ENCODE data around the gene SFRP5. TPM values are rescaled to one million over a fixed set of nuclear protein-coding genes. Genes with fewer than 3 reads are reported as not detected.

The SFRP5 gene
- total RNA-seq, 8 experiments from 2014 or later: 0.17 to 0.98 (median 0.60) TPM; not detected in 1

GRCh38 chr10:97721871-97722780 is 49.7 kb downstream of the SFRP5 start:
- Histone ChIP-seq H3K4me1 (replicated peaks in 1 of 2) (peaks cover 11 to 12% of the 10 kb centered on the region in 2 donors), H3K27ac (no peak overlapping the region), H3K4me3 (no peak overlapping the region)
- in situ Hi-C loops (cut with MboI; ENCODE audit: low pct_unique_long_range_greater_than_20kb in 2 of 9, low sequenced_read_pairs in 9 of 9, unreplicated experiment in 9 of 9): no loop called here
- peak in 2 of 8 experiments; percentile 31 to 52 for ATAC-seq (replicated peaks in 6 of 8)
- 67 to 100% (median 77%) methylated on average over 3 to 12 of the region's 12 CpGs; no CpG with 5 or more reads in 3 of the 10 experiments for WGBS, 10 experiments

DNA sequence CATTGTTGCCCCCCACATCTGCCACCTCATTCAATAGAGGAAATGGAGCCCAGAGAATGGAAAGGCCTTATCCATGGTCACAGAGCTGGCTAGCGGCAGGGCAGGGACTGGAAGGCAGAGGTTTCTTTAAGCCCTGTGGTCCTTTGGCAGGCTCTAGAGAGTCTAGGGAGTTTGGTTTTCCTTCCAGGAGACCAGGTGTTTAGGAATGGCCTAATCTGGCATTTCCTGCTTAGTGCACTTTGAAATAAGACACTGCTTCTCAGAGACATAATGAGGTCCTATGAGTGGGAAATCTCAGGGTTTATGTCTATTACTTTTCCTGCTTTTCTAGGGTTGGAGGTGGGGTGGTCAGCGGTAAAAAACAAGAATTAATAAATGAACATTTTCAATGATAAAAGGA is 52.2 kb downstream of the SFRP5 start:
- in situ Hi-C loops (cut with MboI; ENCODE audit: low pct_unique_long_range_greater_than_20kb in 2 of 9, low sequenced_read_pairs in 9 of 9, unreplicated experiment in 9 of 9): no loop called here
- 38 to 100% (median 94%) methylated on average over 1 to 2 of the region's 2 CpGs; no CpG with 5 or more reads in 1 of the 10 experiments for WGBS, 10 experiments
- Histone ChIP-seq H3K27ac (no peak overlapping the region), H3K4me1 (replicated peaks in 1 of 2) (peaks cover 11 to 18% of the 10 kb centered on the region in 2 donors), H3K4me3 (no peak overlapping the region)
- ATAC-seq (replicated peaks in 6 of 8): no peak

DNA sequence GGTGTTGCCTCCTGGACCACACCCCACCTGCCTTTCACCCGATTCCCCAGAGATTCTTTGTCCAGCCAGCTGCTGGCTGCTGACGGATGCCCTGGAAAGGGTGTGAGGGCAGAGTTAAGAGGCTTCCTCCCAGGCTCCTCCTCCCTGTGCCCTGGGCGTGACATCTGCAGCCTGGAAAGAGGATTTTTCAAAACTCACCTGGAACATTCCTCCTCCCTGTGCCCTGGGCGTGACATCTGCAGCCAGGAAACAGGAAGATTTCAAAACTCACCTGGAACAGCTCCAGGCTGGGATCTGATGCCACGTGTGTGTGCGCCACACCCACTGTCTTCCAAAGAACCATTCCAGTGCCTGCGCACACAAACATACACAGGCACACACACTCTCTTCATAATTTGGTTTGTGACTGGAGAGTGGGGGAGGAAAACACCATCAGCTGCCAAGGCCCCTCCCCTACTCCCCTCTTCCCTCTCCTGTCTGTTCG is 53.1 kb downstream of the SFRP5 start:
- H3K27ac ChIP-seq: no peak overlapping the region
- H3K4me1 ChIP-seq (replicated peaks in 1 of 2): peaks cover 11 to 25% of the 10 kb centered on the region in 2 donors
- ATAC-seq (replicated peaks in 6 of 8): peak in 3 of 8 experiments; percentile 4 to 9 (median 8)
- H3K4me3 ChIP-seq: no peak overlapping the region
- WGBS, 10 experiments: 0 to 79% (median 40%) methylated on average over 1 to 6 of the region's 8 CpGs; no CpG with 5 or more reads in 3 of the 10 experiments
- in situ Hi-C loops (cut with MboI; ENCODE audit: low pct_unique_long_range_greater_than_20kb in 2 of 9, low sequenced_read_pairs in 9 of 9, unreplicated experiment in 9 of 9): no loop called here

DNA sequence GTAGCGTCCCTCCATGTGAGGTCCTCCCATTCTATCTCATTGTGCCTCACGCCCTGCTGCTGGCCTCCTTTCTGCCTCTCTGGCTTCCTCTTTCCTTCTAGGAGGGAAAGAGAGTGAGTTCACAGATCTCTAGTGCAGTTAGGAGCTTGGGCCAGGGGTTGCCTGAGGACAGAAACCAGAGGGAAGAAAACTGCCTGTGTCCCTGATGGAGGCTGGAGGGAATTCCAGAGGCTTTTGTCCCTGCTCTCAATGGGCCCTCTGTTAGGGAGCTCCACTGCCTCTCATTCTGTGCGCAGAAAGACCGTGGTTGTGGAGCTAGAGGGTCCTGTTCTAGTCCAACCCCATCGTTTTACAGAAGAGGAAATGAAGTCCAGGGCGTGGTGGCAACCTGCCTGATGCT is 53.6 kb downstream of the SFRP5 start:
- 0 to 100% (median 80%) methylated on average over 1 to 3 of the region's 6 CpGs; no CpG with 5 or more reads in 4 of the 10 experiments for WGBS, 10 experiments
- in situ Hi-C loops (cut with MboI; ENCODE audit: low pct_unique_long_range_greater_than_20kb in 2 of 9, low sequenced_read_pairs in 9 of 9, unreplicated experiment in 9 of 9): no loop called here

GRCh38 chr10:97717627-97718026 is 54.2 kb downstream of the SFRP5 start:
- 80 to 100% (median 93%) methylated on average over 1 to 3 of the region's 7 CpGs; no CpG with 5 or more reads in 5 of the 10 experiments for WGBS, 10 experiments
- in situ Hi-C loops (cut with MboI; ENCODE audit: low pct_unique_long_range_greater_than_20kb in 2 of 9, low sequenced_read_pairs in 9 of 9, unreplicated experiment in 9 of 9): no loop called here
- no peak for ATAC-seq (replicated peaks in 6 of 8)
- Histone ChIP-seq H3K4me1 (replicated peaks in 1 of 2) (peaks cover 15 to 30% of the 10 kb centered on the region in 2 donors), H3K4me3 (no peak overlapping the region), H3K27ac (no peak overlapping the region)

More for the DNA sequence above, 53.6 kb downstream of the SFRP5 start:
- Histone ChIP-seq H3K4me1 (replicated peaks in 1 of 2) (peaks cover 12 to 28% of the 10 kb centered on the region in 2 donors), H3K4me3 (no peak overlapping the region), H3K27ac (no peak overlapping the region)
- ATAC-seq (replicated peaks in 6 of 8): peak in 2 of 8 experiments; percentile 2 to 8

Other genes with a start within 250 kb of the SFRP5 start
- gene ANKRD2, start 199.2 kb downstream of the SFRP5 start, total RNA-seq: under 1 TPM in 1 of 8 experiments, not detected in 7; 0.21 TPM
- gene HOGA1, start 187.6 kb downstream of the SFRP5 start, total RNA-seq: 10 to 100 TPM in 1 of 8 experiments, 1 to 10 TPM in 4, under 1 TPM in 3; 0.27 to 11.5 (median 1.7) TPM
- 1 to 10 TPM in 1 of 8 experiments, under 1 TPM in 4, not detected in 3; 0.17 to 2.6 (median 0.31) TPM for gene C10orf62, start 182.3 kb downstream of the SFRP5 start, total RNA-seq
- 10 to 100 TPM in 5 of 8 experiments, 1 to 10 TPM in 3; 5.1 to 54.0 (median 27.5) TPM for gene MORN4, start 138.5 kb downstream of the SFRP5 start, total RNA-seq
- 10 to 100 TPM; 10.1 to 46.8 (median 18.4) TPM for gene PI4K2A, start 131.3 kb downstream of the SFRP5 start, total RNA-seq
- 10 to 100 TPM in 3 of 8 experiments, 1 to 10 TPM in 5; 2.1 to 23.9 (median 7.1) TPM for gene AVPI1, start 84.8 kb downstream of the SFRP5 start, total RNA-seq
- 10 to 100 TPM in 4 of 8 experiments, 1 to 10 TPM in 4; 2.0 to 37.7 (median 8.2) TPM for gene MARVELD1, start 58.3 kb downstream of the SFRP5 start, total RNA-seq
- 10 to 100 TPM; 21.7 to 45.9 (median 31.1) TPM for gene ZFYVE27, start 34.9 kb downstream of the SFRP5 start, total RNA-seq
- 1 to 10 TPM in 5 of 8 experiments, under 1 TPM in 3; 0.09 to 6.0 (median 1.3) TPM for gene GOLGA7B, start 77.8 kb upstream of the SFRP5 start, total RNA-seq

Data from motor neuron (in vitro differentiated cells).